CMK (cell line): Measurements from ENCODE around the gene AP5Z1.

ENCODE experiments used
- DNase-seq: peaks from one replicate; pipeline ENCODE4 v3.0.0-alpha.2; 2010; ENCODE audit warnings: low read depth

AP5Z1 gene

GRCh38 chr7:4775250-4775847 is at the start of gene AP5Z1:
TSS of gene AP5Z1 (plus strand) at chr7:4775623. CDS start at chr7:4775716, 93 bp downstream.
- DNase-seq, result peak; percentile 85

- DNase-seq, result no peak
These were observed 49.5 kb upstream of the AP5Z1 start for GRCh38 chr7:4725850-4726450.

- DNase-seq, result no peak
These were observed 48.9 kb upstream of the AP5Z1 start for GRCh38 chr7:4726566-4726965.

GRCh38 chr7:4727914-4728705 is 47.3 kb upstream of the AP5Z1 start:
- DNase-seq, result no peak

GRCh38 chr7:4729266-4729665 is 46.2 kb upstream of the AP5Z1 start:
- DNase-seq, result no peak

GRCh38 chr7:4730276-4730675 is 45.1 kb upstream of the AP5Z1 start:
- DNase-seq, result no peak

GRCh38 chr7:4730971-4731370 is 44.5 kb upstream of the AP5Z1 start:
- no peak for DNase-seq

GRCh38 chr7:4731803-4732202 is 43.6 kb upstream of the AP5Z1 start:
- no peak for DNase-seq

GRCh38 chr7:4733936-4734528 is 41.4 kb upstream of the AP5Z1 start:
- DNase-seq, result no peak

GRCh38 chr7:4734587-4735345 is 40.7 kb upstream of the AP5Z1 start:
- DNase-seq, result no peak

- no peak for DNase-seq
These were observed 38.1 kb upstream of the AP5Z1 start for GRCh38 chr7:4737300-4737699.

GRCh38 chr7:4738711-4739527 is 36.5 kb upstream of the AP5Z1 start:
- peak; percentile 71 for DNase-seq

- no peak for DNase-seq
These were observed 35.9 kb upstream of the AP5Z1 start for GRCh38 chr7:4739528-4739992.

- DNase-seq, result no peak
These were observed 34.6 kb upstream of the AP5Z1 start for GRCh38 chr7:4740796-4741195.

GRCh38 chr7:4742051-4742573 is 33.3 kb upstream of the AP5Z1 start:
- DNase-seq, result no peak

- no peak for DNase-seq
These were observed 32.6 kb upstream of the AP5Z1 start for GRCh38 chr7:4742852-4743251.

GRCh38 chr7:4744391-4745264 is 30.8 kb upstream of the AP5Z1 start:
- DNase-seq, result peak; percentile 54

- no peak for DNase-seq
These were observed 30.0 kb upstream of the AP5Z1 start for GRCh38 chr7:4745265-4745919.
